IMR-90 (cell line): ENCODE results near the gene SIPA1. TPM values are rescaled to one million over a fixed set of nuclear protein-coding genes. Genes with fewer than 3 reads are reported as not detected.

ENCODE experiments used
- ATAC-seq: fragments of 200-7000 bp; cut with Tn5 transposase; 2 replicates; pipeline ENCODE4 v1.9.1; 2020; ENCODE audit warnings: low read depth, mild to moderate bottlenecking, moderate library complexity
- BruUV-seq: library from RNA; stranded (reverse); fragments of 400-500 nt; replicated peaks from 2 replicates; lab custom pipeline; 2021; lab: Mats Ljungman, UMichigan
- CTCF ChIA-PET: fragments of 300-600 bp; formaldehyde crosslinking; extraction: SDS; loops from one replicate; lab custom pipeline; 2021; ENCODE audit warnings: antibody characterized with exemption; lab: Yijun Ruan, JAX
- POLR2A ChIA-PET: fragments of 300-600 bp; sonication (Branson Sonifier 250); formaldehyde crosslinking; loops from one replicate; lab custom pipeline; 2022; ENCODE audit warnings: antibody characterized with exemption; ENCODE audit not compliant: unreplicated experiment; lab: Charles Lee
- DNase-seq: peaks from one replicate; pipeline ENCODE4 v3.0.0; 2013
- H2AFZ ChIP-seq: replicated peaks from 2 replicates; pipeline ENCODE3; 2013; ENCODE audit warnings: low read length, mild to moderate bottlenecking; ENCODE audit not compliant: poor library complexity
- H2AK5ac ChIP-seq: 2 replicates; pipeline ENCODE4 v1.6.1; 2013; ENCODE audit warnings: low read depth, low read length, inconsistent platforms
- H2AK9ac ChIP-seq: replicated peaks from 2 replicates; pipeline ENCODE3; 2013; ENCODE audit warnings: mild to moderate bottlenecking, low read depth, low read length, moderate library complexity; ENCODE audit not compliant: poor library complexity
- H2BK120ac ChIP-seq: 2 replicates; pipeline ENCODE4 v1.6.1; 2013; ENCODE audit warnings: low read depth, low read length, inconsistent platforms
- H2BK15ac ChIP-seq: 3 replicates; pipeline ENCODE4 v1.6.1; 2013; ENCODE audit warnings: low read depth, low read length, inconsistent platforms
- H2BK20ac ChIP-seq: 2 replicates; pipeline ENCODE4 v1.6.1; 2013; ENCODE audit warnings: low read depth, mild to moderate bottlenecking, inconsistent platforms, low read length, moderate library complexity
- H2BK5ac ChIP-seq: 2 replicates; pipeline ENCODE4 v1.6.1; 2013; ENCODE audit warnings: mild to moderate bottlenecking, low read depth, low read length, inconsistent platforms; ENCODE audit not compliant: poor library complexity, severe bottlenecking
- H3K14ac ChIP-seq: replicated peaks from 2 replicates; pipeline ENCODE4 v1.6.1; 2013; ENCODE audit warnings: low read depth, low read length, inconsistent platforms
- H3K18ac ChIP-seq: 2 replicates; pipeline ENCODE4 v1.6.1; 2013; ENCODE audit warnings: low read depth, low read length, control low read depth
- H3K23ac ChIP-seq: 2 replicates; pipeline ENCODE4 v1.6.1; 2013; ENCODE audit warnings: low read depth, low read length, inconsistent platforms
- H3K27ac ChIP-seq: 2 replicates; pipeline ENCODE4 v1.5.1; 2013; ENCODE audit warnings: mild to moderate bottlenecking, control low read depth, low read length; ENCODE audit not compliant: insufficient read depth
- H3K27me3 ChIP-seq: 2 replicates; pipeline ENCODE4 v1.6.1; 2013; ENCODE audit warnings: low read length; ENCODE audit not compliant: control insufficient read depth, insufficient read depth
- H3K36me3 ChIP-seq: 2 replicates; pipeline ENCODE4 v1.6.1; 2013; ENCODE audit warnings: low read length, mixed read lengths; ENCODE audit not compliant: control insufficient read depth, insufficient read depth
- H3K4ac ChIP-seq: 2 replicates; pipeline ENCODE4 v1.6.1; 2013; ENCODE audit warnings: low read depth, low read length, inconsistent platforms
- H3K4me1 ChIP-seq: 2 replicates; pipeline ENCODE4 v1.6.1; 2013; ENCODE audit warnings: low read length, mixed read lengths; ENCODE audit not compliant: control insufficient read depth, insufficient read depth
- H3K4me2 ChIP-seq: 2 replicates; pipeline ENCODE4 v1.6.1; 2013; ENCODE audit warnings: low read depth, mild to moderate bottlenecking, control low read depth, low read length, moderate library complexity
- H3K4me3 ChIP-seq: 2 replicates; pipeline ENCODE4 v1.5.1; 2013; ENCODE audit warnings: low read depth, mild to moderate bottlenecking, control low read depth, low read length, moderate library complexity; ENCODE audit not compliant: insufficient read depth
- H3K56ac ChIP-seq: 2 replicates; pipeline ENCODE4 v1.6.1; 2013; ENCODE audit warnings: low read length, inconsistent platforms; ENCODE audit not compliant: insufficient read depth; ENCODE audit errors: extremely low read depth
- H3K79me1 ChIP-seq, 2 experiments: 2 replicates each; pipeline ENCODE4 v1.6.1; 2013; ENCODE audit warnings: low read length in 2 of 2, inconsistent platforms in 1 of 2, low read depth in 1 of 2
- H3K9ac ChIP-seq: 2 replicates; pipeline ENCODE4 v1.6.1; 2013; ENCODE audit warnings: low read depth, low read length, control low read depth
- H3K9me1 ChIP-seq: 2 replicates; pipeline ENCODE4 v1.6.1; 2013; ENCODE audit warnings: low read length, inconsistent platforms; ENCODE audit not compliant: insufficient read depth
- H3K9me3 ChIP-seq: 2 replicates; pipeline ENCODE4 v1.6.1; 2013; ENCODE audit warnings: low read length; ENCODE audit not compliant: control insufficient read depth, insufficient read depth
- H4K20me1 ChIP-seq: 2 replicates; pipeline ENCODE4 v1.6.1; 2013; ENCODE audit warnings: low read length, inconsistent platforms; ENCODE audit not compliant: insufficient read depth
- H4K5ac ChIP-seq: 2 replicates; pipeline ENCODE4 v1.6.1; 2013; ENCODE audit warnings: mild to moderate bottlenecking, low read depth, low read length, control low read depth
- H4K8ac ChIP-seq, 2 experiments: 2 replicates each; pipeline ENCODE4 v1.6.1; 2013; ENCODE audit warnings: low read depth in 2 of 2, low read length in 2 of 2, control low read depth in 1 of 2, inconsistent platforms in 1 of 2
- H4K91ac ChIP-seq: 2 replicates; pipeline ENCODE4 v1.6.1; 2013; ENCODE audit warnings: low read depth, low read length, inconsistent platforms; ENCODE audit not compliant: insufficient read depth
- BHLHE40 ChIP-seq: fragments of 150-350 bp; IDR thresholded peaks from 2 replicates; pipeline ENCODE4 v1.6.1; 2016; ENCODE audit warnings: mild to moderate bottlenecking, low read depth, low read length
- CEBPB ChIP-seq: IDR thresholded peaks from 2 replicates; pipeline ENCODE4 v1.6.1; 2012; ENCODE audit warnings: low read depth, low read length, improper control_type of control experiment
- CHD1 ChIP-seq: IDR thresholded peaks from 2 replicates; pipeline ENCODE4 v1.6.1; 2012; ENCODE audit warnings: low read depth, low read length, improper control_type of control experiment
- CTCF ChIP-seq: conservative IDR thresholded peaks from 2 replicates; pipeline ENCODE4 v1.5.1; 2012; ENCODE audit warnings: mild to moderate bottlenecking, low read depth, low read length, improper control_type of control experiment
- FOS ChIP-seq: fragments of 150-350 bp; IDR thresholded peaks from 2 replicates; pipeline ENCODE4 v1.6.1; 2016; ENCODE audit warnings: low read depth, low read length
- MAFK ChIP-seq: IDR thresholded peaks from 2 replicates; pipeline ENCODE4 v1.6.1; 2012; ENCODE audit warnings: low read depth, low read length, improper control_type of control experiment
- MAZ ChIP-seq: IDR thresholded peaks from 2 replicates; pipeline ENCODE4 v1.6.1; 2012; ENCODE audit warnings: low read depth, mild to moderate bottlenecking, low read length, improper control_type of control experiment, moderate library complexity, borderline replicate concordance
- MXI1 ChIP-seq: IDR thresholded peaks from 2 replicates; pipeline ENCODE4 v1.6.1; 2012; ENCODE audit warnings: low read depth, mild to moderate bottlenecking, low read length, moderate library complexity, borderline replicate concordance
- NFE2L2 ChIP-seq: fragments of 150-350 bp; IDR thresholded peaks from 2 replicates; pipeline ENCODE4 v1.6.1; 2016; ENCODE audit warnings: low read depth, mild to moderate bottlenecking, low read length
- POLR2A ChIP-seq: IDR thresholded peaks from 2 replicates; pipeline ENCODE4 v1.6.1; 2012; ENCODE audit warnings: mild to moderate bottlenecking, low read depth, low read length
- RFX5 ChIP-seq: IDR thresholded peaks from 2 replicates; pipeline ENCODE4 v1.8.0; 2012; ENCODE audit warnings: low read depth, mild to moderate bottlenecking, low read length, moderate library complexity
- SMC3 ChIP-seq: fragments of 150-350 bp; IDR thresholded peaks from 2 replicates; pipeline ENCODE4 v1.6.1; 2016; ENCODE audit warnings: low read depth, mild to moderate bottlenecking, antibody characterized with exemption, low read length, moderate library complexity
- WGBS, 2 experiments: methylation state at CpG; one replicate each; pipeline versions ENCODE4 v1.1.5 to v1.1.7; 2013; ENCODE audit warnings: missing lambda C conversion rate in 2 of 2; ENCODE audit not compliant: insufficient read length in 1 of 2; ENCODE audit errors: extremely low coverage in 2 of 2; 5-methylcytosine and 5-hydroxymethylcytosine counted together
- dilution Hi-C: fragments of 300-500 bp; cut with HindIII; formaldehyde crosslinking; loops from one replicate; pipeline ENCODE4 v1.14.3; 2018; ENCODE audit warnings: low sequenced_read_pairs; ENCODE audit not compliant: unreplicated experiment
- in situ Hi-C: fragments of 300-500 bp; cut with MboI; formaldehyde crosslinking; loops from 3 replicates; pipeline ENCODE4 v1.14.3; 2019; ENCODE audit warnings: low sequenced_read_pairs, inconsistent platforms, mixed read lengths
- intact Hi-C: fragments of 100-400 bp; cut with micrococcal nuclease; formaldehyde crosslinking; loops from 2 replicates; pipeline ENCODE4 v1.10.0; 2022
- polyA plus RNA-seq, 3 experiments: library from polyadenylated mRNA; depleted of rRNA; stranded (reverse); fragments of >200 nt; gene quantifications; 2 replicates each; pipeline ENCODE4 v1.2.3, GENCODE V29; 2012; ENCODE audit warnings: low replicate concordance in 1 of 3
- total RNA-seq: library from RNA; depleted of rRNA; stranded (reverse); fragments of >200 nt; gene quantifications from 2 replicates; pipeline ENCODE4 v1.2.3, GENCODE V29; 2012

Gene SIPA1
- total and polyA plus RNA-seq, 2 of the 4 experiments (the other 2 are of a cell fraction): 10.6 to 39.7 TPM

GRCh38 chr11:65651589-65652510 is 13.9 kb downstream of the SIPA1 start (continued):
- no peak for TF ChIP-seq BHLHE40

DNA sequence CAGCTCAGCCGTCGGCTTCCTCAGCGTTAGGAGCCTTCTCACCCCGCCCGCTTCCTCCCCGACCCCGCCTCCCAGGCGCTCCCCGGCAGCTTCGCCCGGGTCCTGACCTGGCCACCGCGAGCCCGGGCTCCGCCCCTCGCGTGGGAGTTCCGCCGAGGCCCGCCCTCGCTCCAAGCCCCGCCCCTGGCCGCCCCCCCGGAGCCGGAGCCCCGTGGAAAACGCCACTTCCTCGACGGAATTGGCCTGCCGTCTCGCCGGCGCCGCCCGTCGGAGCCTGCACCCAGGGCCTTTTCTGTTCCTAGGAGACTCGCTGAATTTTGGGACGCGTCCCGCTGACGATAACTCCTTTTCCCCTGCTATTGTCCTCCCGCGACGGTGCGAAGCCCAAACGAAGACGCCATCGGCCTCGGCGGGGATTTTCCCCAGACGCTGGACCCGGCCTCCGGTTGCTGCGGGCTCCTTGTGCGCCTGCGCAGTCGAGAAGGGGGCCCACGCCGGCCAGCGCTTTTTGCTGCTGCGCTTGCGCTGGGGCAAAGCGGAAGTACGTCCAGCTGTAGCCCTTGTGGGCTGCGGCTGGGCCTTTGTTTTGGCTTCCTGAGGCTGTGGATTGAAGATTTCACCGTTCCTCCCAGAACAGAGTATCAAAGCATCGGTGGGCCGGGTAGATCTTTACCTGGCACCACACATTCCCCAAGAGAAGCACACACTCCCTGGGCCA is 14.8 kb downstream of the SIPA1 start:
- peak overlapping the region; percentile 87 for H3K56ac ChIP-seq
- H4K91ac ChIP-seq: peak overlapping the region; percentile 98
- H3K9me1 ChIP-seq: peaks cover 14% of the 10 kb centered on the region
- H2AK9ac ChIP-seq: peak overlapping the region; percentile 99
- H4K8ac ChIP-seq: peak overlapping the region; percentile 97 to 99
- H3K4ac ChIP-seq: peak overlapping the region; percentile 99
- DNase-seq: peak; percentile 93
- peak overlapping the region; percentile 96 for H2BK5ac ChIP-seq
- no TSS peak for BruUV-seq
- 0% methylated on average over 43 of the region's 68 CpGs; no CpG with 5 or more reads in 1 of the 2 experiments for WGBS, 2 experiments
- peak overlapping the region; percentile 97 for H2AFZ ChIP-seq
- peak overlapping the region; percentile 99 for H3K14ac ChIP-seq
- H3K27me3 ChIP-seq: no peaks in the 10 kb centered on the region
- H2BK15ac ChIP-seq: peak overlapping the region; percentile 58; the same call in 1 of the 3 replicates
- H3K4me3 ChIP-seq: peak overlapping the region; percentile 56
- peaks cover 17% of the 10 kb centered on the region for H3K4me1 ChIP-seq
- H3K23ac ChIP-seq: peak overlapping the region; percentile 97
- peak; percentile 93 for ATAC-seq
- ChIA-PET CTCF (no interaction called here), POLR2A (interaction anchor here (1.2 kb wide), 1 partner anchor 11 kb away, joined by 3 read pairs; no protein-coding TSS in a partner anchor)
- peak overlapping the region; percentile 91 for H4K5ac ChIP-seq
- in situ Hi-C loops: no loop called here
- H3K18ac ChIP-seq: peak overlapping the region; percentile 88
- peaks cover 22 to 42% of the 10 kb centered on the region in 2 experiments; a peak in 3 of 4 replicates for H3K79me1 ChIP-seq
- no peaks in the 10 kb centered on the region for H3K9me3 ChIP-seq
- H2AK5ac ChIP-seq: peak overlapping the region; percentile 99
- 0 out of 2 replicates have a peak overlapping the region, but pooled peaks have one; percentile 22 for H2BK20ac ChIP-seq
- H3K4me2 ChIP-seq: peak overlapping the region; percentile 90
- H4K20me1 ChIP-seq: peaks cover 4% of the 10 kb centered on the region; the same call in 1 of the 2 replicates
- peak overlapping the region; percentile 91 for H2BK120ac ChIP-seq
- peak overlapping the region; percentile 97 for H3K27ac ChIP-seq
- intact Hi-C loops: no loop called here
- dilution Hi-C loops: no loop called here
- H3K36me3 ChIP-seq: peaks cover 44% of the 10 kb centered on the region
- TF ChIP-seq CEBPB (no peak), SMC3 (no peak), NFE2L2 (no peak), CHD1 (no peak), RFX5 (no peak), FOS (no peak), POLR2A (peak; percentile 83), BHLHE40 (no peak), CTCF (no peak), MXI1 (no peak), MAFK (no peak), MAZ (peak; percentile 98)
- peak overlapping the region; percentile 81 for H3K9ac ChIP-seq
